Smooth muscle cell (in vitro differentiated cells): ENCODE results near the gene USP2. TPM values are rescaled to one million over a fixed set of nuclear protein-coding genes. Genes with fewer than 3 reads are reported as not detected.

Experiments used
- DNase-seq: peaks from one replicate; lab custom pipeline; 2025; ENCODE audit not compliant: unreplicated experiment; lab: John Stamatoyannopoulos, UW
- H2AFZ ChIP-seq: fragments of 200-600 bp; sonication (generic); 2 replicates; pipeline ENCODE4 v1.6.0; 2016; ENCODE audit warnings: antibody characterized with exemption, low read depth, mild to moderate bottlenecking
- H3F3A ChIP-seq: fragments of 200-600 bp; sonication (generic); 2 replicates; pipeline ENCODE4 v1.6.0; 2017; ENCODE audit warnings: antibody characterized with exemption, low read depth
- H3K27ac ChIP-seq: fragments of 200-600 bp; sonication (generic); 2 replicates; pipeline ENCODE4 v1.5.1; 2016; ENCODE audit warnings: low read depth, mild to moderate bottlenecking
- H3K27me3 ChIP-seq: fragments of 200-600 bp; sonication (generic); 2 replicates; pipeline ENCODE4 v1.6.1; 2016; ENCODE audit warnings: low read depth, mild to moderate bottlenecking
- H3K36me3 ChIP-seq: fragments of 200-600 bp; sonication (generic); 2 replicates; pipeline ENCODE4 v1.5.1; 2016; ENCODE audit warnings: low read depth
- H3K4me1 ChIP-seq: fragments of 200-600 bp; sonication (generic); 2 replicates; pipeline ENCODE4 v1.5.1; 2016; ENCODE audit warnings: low read depth
- H3K4me2 ChIP-seq: fragments of 200-600 bp; sonication (generic); 2 replicates; pipeline ENCODE4 v1.6.0; 2016; ENCODE audit warnings: mild to moderate bottlenecking
- H3K4me3 ChIP-seq: fragments of 200-600 bp; sonication (generic); 2 replicates; pipeline ENCODE4 v1.5.1; 2016; ENCODE audit warnings: mild to moderate bottlenecking
- H3K79me2 ChIP-seq: fragments of 200-600 bp; sonication (generic); 2 replicates; pipeline ENCODE4 v1.6.0; 2016; ENCODE audit warnings: low read depth, mild to moderate bottlenecking
- H3K9ac ChIP-seq: fragments of 200-600 bp; sonication (generic); 2 replicates; pipeline ENCODE4 v1.6.0; 2016; ENCODE audit warnings: low read depth
- H3K9me3 ChIP-seq: fragments of 200-600 bp; sonication (generic); replicated peaks from 2 replicates; pipeline ENCODE4 v1.5.1; 2016; ENCODE audit warnings: low read depth
- H4K20me1 ChIP-seq: fragments of 200-600 bp; sonication (generic); 2 replicates; pipeline ENCODE4 v1.6.0; 2016; ENCODE audit warnings: low read depth
- CTCF ChIP-seq: fragments of 200-600 bp; sonication (generic); IDR thresholded peaks from 2 replicates; pipeline ENCODE4 v1.5.1; 2017; ENCODE audit warnings: borderline replicate concordance, mild to moderate bottlenecking, antibody characterized with exemption; ENCODE audit not compliant: insufficient read depth, poor library complexity, severe bottlenecking
- WGBS: methylation state at CpG from one replicate; pipeline ENCODE4 v1.1.7; 2016; ENCODE audit warnings: low lambda C conversion rate; 5-methylcytosine and 5-hydroxymethylcytosine counted together
- polyA plus RNA-seq: library from polyadenylated mRNA; unstranded; fragments of >200 nt; fragmentation: Nextera tagmentation; extraction: Ambion mirVana; gene quantifications from 2 replicates; pipeline ENCODE4 v1.2.1, GENCODE V29; 2016
- total RNA-seq: library from RNA; depleted of rRNA; stranded (reverse); fragments of >200 nt; gene quantifications from 2 replicates; pipeline ENCODE4 v1.2.3, GENCODE V29; 2014

USP2 gene
- total and polyA plus RNA-seq, 2 experiments from 2014 or later, result 0.25 to 1.4 TPM

DNA sequence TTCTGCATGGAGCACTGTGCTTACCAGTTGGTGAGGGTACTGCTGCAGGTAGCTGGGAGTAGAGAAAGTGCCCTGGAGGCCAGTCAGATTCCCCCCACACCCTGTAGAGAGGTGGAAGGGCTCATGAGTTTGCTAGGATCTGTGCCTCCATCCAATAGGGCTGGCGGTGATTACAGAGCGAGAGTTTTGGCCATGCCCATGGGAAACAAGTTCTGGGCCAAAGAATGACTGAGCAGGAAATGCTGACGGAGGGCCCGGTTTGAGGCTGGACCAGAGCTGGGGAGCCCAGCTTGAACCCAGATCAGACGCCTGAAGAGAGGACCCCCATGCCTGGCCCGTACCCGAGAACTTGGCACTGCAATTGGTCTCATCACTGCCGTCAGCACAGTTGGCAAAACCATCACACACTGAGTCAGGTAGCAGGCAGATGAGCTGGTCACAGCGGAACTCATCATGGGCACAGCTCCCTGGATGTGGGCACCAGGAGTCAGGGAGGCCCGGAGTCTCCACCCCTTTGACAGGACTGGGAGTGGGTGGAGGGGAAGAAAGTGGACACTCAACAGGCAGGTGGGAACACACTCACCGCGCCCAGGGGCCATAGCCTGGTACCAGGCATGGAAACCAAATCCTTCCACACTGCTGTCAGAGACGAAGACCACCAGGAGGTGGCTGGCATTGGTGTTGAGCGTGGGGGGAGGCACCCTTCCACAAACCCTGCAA, 37.0 kb downstream of the USP2 start:
- Histone ChIP-seq H3K79me2 (no peaks in the 10 kb centered on the region), H3K4me2 (no peak overlapping the region), H3K9me3 (no peaks in the 10 kb centered on the region), H4K20me1 (no peaks in the 10 kb centered on the region), H3K4me1 (peaks cover 15% of the 10 kb centered on the region), H3K27me3 (peaks cover 32% of the 10 kb centered on the region), H3K27ac (no peak overlapping the region), H3K36me3 (no peaks in the 10 kb centered on the region), H3F3A (no peaks in the 10 kb centered on the region), H3K9ac (no peak overlapping the region), H3K4me3 (no peak overlapping the region), H2AFZ (no peak overlapping the region)
- 93% methylated on average over 14 of the region's 14 CpGs for WGBS
- DNase-seq, result no peak
- no peak for TF ChIP-seq CTCF

- H2AFZ ChIP-seq, result no peak overlapping the region
- no peaks in the 10 kb centered on the region for H3K9me3 ChIP-seq
- 91% methylated on average over 7 of the region's 7 CpGs for WGBS
- no peak overlapping the region for H3K4me2 ChIP-seq
- H3K27me3 ChIP-seq, result peaks cover 32% of the 10 kb centered on the region
- peaks cover 21% of the 10 kb centered on the region for H3K4me1 ChIP-seq
- no peak for DNase-seq
- H4K20me1 ChIP-seq, result no peaks in the 10 kb centered on the region
- no peak overlapping the region for H3K9ac ChIP-seq
- no peaks in the 10 kb centered on the region for H3K36me3 ChIP-seq
- no peak overlapping the region for H3K4me3 ChIP-seq
- no peak for TF ChIP-seq CTCF
- H3K79me2 ChIP-seq, result no peaks in the 10 kb centered on the region
- H3F3A ChIP-seq, result peaks cover 5% of the 10 kb centered on the region
- no peak overlapping the region for H3K27ac ChIP-seq
Measured at GRCh38 chr11:119343726-119344125, 37.8 kb downstream of the USP2 start.

DNA sequence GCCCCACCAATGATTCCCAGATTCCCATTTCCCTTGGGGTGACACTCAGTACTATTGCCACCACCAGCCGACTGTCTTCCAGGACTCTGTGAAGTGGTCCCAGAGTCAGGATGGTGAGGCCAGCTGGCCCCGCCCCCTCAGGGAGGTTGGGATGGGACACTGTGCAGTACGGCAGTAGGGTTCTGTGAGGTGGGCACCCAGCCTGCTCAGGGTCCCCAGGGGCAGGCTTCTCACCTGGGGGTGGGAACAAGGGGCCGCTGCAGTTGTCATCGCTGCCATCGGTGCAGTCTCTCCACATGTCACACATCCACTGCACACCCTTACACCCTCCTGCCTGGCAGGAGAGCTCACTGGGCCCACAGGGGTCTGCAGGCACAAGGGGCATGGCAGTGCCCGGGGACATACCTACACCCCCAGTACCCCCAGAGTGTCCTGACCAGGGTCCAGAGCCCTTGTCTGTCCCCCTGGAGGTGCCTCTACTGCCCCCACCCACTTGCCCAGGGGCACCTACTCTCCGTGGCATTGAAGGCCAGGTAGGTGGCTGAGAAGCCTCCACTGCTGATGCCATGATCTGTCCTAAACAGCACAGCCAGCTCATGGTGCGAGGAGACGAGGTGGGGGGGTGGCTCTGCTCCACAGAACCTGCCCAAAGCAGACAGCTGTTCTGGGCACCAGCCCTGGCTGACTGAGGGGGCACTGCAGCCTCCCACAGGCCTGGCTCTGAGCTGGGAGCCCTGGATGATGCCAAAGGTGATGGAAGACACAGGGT, 38.9 kb downstream of the USP2 start:
- peaks cover 32% of the 10 kb centered on the region for H3K27me3 ChIP-seq
- no peak overlapping the region for H3K4me3 ChIP-seq
- no peak overlapping the region for H3K27ac ChIP-seq
- H3K4me1 ChIP-seq, result peaks cover 26% of the 10 kb centered on the region
- no peak for TF ChIP-seq CTCF
- H3F3A ChIP-seq, result peaks cover 8% of the 10 kb centered on the region
- no peak overlapping the region for H3K4me2 ChIP-seq
- WGBS, result 85% methylated on average over 10 of the region's 10 CpGs
- DNase-seq, result no peak
- H4K20me1 ChIP-seq, result no peaks in the 10 kb centered on the region
- H3K9ac ChIP-seq, result no peak overlapping the region
- no peaks in the 10 kb centered on the region for H3K36me3 ChIP-seq
- no peak overlapping the region for H2AFZ ChIP-seq
- H3K9me3 ChIP-seq, result no peaks in the 10 kb centered on the region
- H3K79me2 ChIP-seq, result no peaks in the 10 kb centered on the region
